Neural progenitor cell (in vitro differentiated cells): ENCODE measurements around the gene CCDC201.
"Not testable (repeated sequence)": the region's sequence is repeated elsewhere in the genome, so short reads cannot be mapped to it uniquely, and the experiment has no call there.

Source experiments
- CTCF ChIP-seq: fragments of 200-600 bp; sonication (generic); IDR thresholded peaks from 2 replicates; pipeline ENCODE4 v1.5.1; 2017; ENCODE audit warnings: antibody characterized with exemption, mild to moderate bottlenecking
- EZH2phosphoT487 ChIP-seq: fragments of 200-600 bp; sonication (generic); IDR thresholded peaks from 2 replicates; pipeline ENCODE4 v1.6.1; 2017; ENCODE audit warnings: antibody characterized with exemption

DNA sequence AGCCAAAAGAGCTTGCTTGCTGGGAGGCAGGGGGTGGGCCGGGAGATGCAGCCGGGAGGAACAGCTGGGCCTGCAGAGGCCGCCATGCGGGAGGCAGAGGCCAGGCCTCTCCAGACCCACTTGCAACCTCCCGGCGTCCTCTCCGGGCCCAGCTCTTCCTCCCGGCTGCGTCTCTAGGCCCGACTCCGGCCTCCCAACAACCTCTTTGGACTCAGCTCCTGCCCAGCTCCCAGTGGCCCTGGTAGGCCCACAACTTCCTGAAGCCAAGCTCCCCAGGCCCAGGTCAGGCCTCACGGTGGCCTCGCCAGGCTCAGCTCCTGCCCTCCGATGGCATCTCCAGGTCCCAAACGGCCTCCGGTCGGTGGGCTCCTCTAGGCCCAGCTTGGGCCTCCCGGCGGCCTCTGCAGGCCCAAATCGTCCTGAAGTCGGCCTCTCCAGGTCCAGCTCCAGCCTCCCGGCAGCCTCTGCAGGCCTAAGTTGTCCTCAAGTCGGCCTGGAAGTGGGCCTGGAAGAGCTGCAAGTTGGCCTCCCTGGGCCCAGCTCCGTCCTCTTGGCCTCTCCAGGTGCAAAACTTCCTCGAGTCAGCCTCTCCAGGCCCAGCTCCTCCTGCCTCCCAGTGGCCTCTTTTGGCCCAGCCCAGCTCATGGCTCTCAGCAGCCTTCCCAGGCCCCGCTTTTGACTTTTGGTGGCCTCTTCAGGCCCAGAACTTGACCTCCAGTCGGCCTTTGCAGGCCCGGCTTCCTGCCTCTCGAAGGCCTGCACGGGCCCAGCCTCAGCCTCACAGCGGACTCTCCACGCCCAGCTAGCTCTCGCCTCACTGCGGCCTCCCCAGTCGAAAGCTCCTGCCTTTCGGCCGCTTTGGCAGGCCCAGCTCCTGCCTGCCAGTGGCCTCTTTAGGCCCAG, 58.4 kb downstream of the CCDC201 start:
- not testable (repeated sequence) for TF ChIP-seq CTCF, EZH2phosphoT487
